HG03045 (cell line): ENCODE measurements around the gene CER1.
A peak's percentile ranks its signal among the peaks of the same experiment; 100 is the strongest.
"Not testable (repeated sequence)": the region's sequence is repeated elsewhere in the genome, so short reads cannot be mapped to it uniquely, and the experiment has no call there.

ENCODE experiments used
- ATAC-seq: cut with Tn5 transposase; IDR thresholded peaks from one replicate; pipeline ENCODE4 v1.9.1; 2021; ENCODE audit warnings: mild to moderate bottlenecking, moderate library complexity; ENCODE audit not compliant: unreplicated experiment

CER1 gene

DNA sequence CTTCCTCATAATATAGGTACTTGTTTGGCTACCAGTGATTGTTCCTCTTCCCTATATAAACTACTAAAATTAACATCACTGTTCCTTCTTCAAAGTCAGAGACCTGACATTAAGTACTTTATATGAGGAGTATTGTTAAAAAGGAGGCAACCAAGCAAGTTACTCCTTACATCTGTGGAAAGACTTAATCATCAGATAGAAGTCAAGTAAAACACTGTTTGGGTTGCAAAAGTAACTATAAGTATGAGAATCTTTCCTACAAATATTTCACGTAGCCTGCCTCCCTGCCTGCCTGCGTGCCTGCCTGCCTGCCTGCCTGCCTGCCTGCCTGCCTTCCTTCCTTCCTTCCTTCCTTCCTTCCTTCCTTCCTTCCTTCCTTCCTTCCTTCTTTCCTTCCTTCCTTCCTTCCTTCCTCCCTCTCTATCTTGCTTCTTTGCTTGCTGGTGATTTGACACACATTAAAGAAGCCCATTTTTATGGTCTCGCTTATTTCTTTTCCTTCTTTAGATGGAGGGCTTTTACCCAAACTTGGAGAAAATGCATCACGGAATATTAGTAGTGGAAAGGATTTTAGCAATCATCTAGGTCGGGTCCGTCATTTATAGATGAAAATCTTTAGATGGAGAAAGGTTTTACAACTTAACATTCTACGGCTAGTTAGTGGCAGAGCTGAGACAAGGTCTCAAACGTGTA lies 3.2 kb downstream of the CER1 start:
- no peak for ATAC-seq

DNA sequence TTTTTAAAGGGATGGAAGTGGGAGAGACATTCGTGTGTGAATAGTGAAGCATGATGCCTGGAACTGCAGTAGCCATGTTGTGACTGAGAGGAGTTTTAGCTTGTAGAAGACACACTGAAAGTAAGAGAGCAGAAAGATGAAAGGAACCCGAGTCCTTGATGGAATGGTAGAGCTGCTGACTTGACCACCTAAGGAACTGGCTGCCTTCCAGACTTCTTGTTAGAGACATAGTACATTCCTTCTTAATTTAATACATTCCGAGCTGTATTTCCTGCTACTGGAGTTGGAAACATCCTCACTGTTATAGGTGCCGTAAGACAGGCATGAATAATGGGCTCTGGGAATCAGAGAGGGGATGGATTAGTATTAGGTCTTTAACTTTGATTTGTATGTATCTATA lies 7.4 kb downstream of the CER1 start:
- ATAC-seq, result no peak

DNA sequence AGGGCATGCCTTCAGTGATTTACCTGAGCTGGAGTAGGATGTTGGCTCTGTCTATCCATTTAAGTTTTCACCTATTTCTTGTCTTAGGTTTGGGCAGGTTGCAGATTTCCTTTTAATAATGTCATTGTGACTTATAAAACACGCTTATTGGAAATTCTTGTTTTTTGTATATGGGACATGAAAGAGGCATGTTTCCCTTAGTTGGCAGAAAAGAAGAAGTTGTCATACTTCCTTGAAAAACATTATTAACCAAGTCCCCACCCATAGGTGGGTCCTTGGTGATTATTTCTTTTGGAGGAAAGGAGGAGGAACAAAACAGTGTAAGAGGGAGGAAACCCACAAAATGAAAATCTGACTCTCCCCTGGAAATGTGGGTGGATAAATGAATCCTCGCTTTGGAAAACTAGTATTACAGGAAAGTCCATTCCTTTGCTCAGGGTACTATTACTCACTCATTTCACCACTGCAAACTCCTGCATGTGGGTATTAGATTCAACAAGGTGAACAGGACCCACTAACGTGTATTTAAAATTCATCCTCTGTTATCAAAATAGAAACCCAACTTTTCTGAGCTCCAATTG lies 9.3 kb downstream of the CER1 start:
- no peak for ATAC-seq

DNA sequence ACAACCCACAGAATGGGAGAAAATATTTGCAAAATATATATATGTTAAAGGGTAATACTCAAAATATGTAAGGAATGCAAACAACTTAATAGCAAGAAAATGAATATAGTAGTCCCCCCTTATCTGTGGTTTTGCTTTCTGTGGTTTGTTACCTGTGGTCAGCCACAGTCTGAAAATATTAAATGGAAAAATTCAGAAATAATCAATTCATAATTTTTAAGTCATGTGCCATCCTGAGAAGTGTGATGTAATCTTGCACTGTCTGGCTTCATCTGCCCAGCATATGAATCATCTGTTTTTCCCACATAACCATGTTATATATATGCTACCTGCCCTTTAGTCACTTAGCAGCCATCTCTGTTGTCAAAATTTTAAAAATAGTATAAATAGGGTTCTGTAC lies 11.7 kb downstream of the CER1 start:
- ATAC-seq, result no peak

DNA sequence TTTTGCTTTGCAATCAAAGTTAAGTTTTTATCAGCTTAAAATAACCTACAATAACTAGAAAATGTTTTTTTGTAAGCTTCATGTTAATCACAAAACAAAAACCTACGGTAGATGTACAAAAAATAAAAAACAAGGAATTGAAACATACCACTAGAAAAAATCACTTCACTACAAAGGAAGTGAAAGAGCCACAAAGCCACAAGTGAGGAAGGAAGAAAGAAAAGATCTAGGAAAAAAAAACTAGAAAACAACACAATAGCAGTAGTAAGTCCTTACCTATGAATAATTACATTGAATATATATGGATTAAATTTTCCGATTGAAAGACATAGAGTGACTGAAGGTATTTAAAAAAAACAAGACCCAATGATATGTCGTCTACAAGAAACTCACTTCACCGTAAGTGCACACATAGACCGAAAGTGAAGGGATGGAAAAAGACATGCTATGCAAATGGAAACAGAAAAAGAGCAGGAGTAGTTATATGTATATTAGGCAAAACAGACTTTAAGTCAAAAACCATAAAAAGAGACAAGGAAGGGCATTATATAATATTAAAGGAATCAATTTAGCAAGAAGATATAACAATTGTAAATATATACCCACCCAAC lies 15.9 kb downstream of the CER1 start:
- no peak for ATAC-seq

- no peak for ATAC-seq
Measured at GRCh38 chr9:14705079-14705478, 17.5 kb downstream of the CER1 start.

GRCh38 chr9:14704281-14704680 lies 18.3 kb downstream of the CER1 start:
- ATAC-seq, result no peak

GRCh38 chr9:14702200-14702720 lies 20.3 kb downstream of the CER1 start:
- no peak for ATAC-seq

DNA sequence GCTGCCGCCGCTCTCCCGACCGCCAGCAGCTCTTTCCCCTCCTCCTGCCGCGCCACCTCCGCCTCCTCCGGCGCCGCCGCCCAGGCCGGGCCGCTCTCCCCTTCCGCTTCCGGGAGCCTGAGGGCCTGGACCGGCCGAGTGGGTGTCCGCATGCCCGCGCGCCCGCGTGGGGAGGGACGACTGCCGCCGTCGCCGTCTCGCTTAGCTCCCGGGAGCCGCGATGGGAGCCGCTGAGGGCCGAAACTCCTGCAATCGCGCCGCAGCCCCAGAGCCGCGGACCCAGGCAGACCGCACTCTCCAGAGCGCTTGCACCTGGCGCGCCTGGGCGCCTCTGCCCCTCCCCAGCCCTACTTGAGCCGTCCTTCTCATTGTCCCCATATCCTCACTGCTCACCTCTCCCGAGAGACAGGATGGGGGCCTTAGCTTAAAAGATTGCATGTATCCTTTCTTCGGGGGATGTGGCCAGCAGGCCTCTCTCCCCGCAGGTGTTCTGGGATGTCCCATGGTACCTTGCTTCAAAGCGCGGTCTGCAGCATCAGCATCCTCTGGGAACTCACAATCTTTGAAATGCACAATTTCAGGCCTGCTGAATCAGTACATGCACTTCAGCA lies 29.2 kb downstream of the CER1 start, which contains the start of gene ZDHHC21:
Gene ZDHHC21, minus strand, starts transcription at position 182 of the 611 bp plus-strand sequence. CDS start 19,092 bp downstream, outside the sequence.
- ATAC-seq, result peak; percentile 89

GRCh38 chr9:14692470-14693250 lies 29.9 kb downstream of the CER1 start:
- peak; percentile 50 for ATAC-seq

DNA sequence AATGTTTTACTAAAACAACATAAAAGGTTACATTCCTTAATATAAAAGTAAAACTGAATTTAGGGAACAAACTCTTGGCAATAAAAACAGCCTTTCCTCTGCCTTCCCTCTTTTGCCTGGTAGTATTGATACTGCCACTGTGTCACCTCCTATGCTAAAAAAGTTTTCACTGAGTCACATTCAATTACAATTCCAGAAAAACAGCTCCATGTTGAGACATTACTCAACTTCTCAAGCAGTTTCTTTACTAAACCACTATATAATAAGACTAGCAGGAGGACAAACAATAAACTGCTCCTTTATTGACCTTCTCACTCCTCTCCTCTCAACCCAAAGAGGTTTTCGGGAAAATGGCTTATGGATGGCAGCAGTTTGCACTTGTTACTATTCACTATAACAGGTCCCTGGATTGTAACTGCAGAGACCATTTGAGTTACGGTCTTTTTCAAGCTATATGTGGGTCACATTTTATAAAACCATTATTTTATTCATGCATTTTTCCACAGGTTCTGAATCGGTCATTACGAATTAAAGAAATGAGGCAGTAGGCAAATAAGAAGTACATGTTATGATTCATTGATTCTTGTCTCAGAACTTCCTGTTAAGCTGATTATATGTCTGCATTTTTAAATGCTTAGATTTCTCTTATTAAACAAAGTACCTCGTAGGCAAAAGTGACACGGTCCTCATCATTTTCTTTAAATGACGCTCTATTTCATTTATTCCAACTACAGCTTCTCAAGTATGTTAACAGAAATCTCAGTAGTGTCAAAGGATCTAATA lies 31.4 kb downstream of the CER1 start:
- ATAC-seq, result no peak

- no peak for ATAC-seq
Measured at GRCh38 chr9:14687042-14687719, 35.4 kb downstream of the CER1 start.

DNA sequence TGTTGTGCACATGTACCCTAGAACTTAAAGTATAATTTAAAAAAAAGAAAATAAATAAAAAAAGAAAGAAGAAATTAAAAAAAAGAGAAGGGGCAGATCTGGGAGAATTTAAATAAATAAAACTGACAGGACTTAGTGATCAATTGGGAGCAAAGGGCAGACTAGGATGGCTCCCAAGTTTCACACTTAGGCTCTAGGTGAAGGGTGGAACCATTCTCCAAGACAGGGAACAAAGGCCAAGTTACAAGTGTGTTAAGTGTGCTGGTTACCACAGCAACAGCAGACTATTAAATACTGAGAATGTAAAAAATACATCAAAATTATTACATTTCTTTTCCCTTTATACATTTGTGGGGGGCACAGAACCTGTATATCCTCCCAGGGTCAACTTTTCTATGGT lies 36.4 kb downstream of the CER1 start:
- no peak for ATAC-seq

DNA sequence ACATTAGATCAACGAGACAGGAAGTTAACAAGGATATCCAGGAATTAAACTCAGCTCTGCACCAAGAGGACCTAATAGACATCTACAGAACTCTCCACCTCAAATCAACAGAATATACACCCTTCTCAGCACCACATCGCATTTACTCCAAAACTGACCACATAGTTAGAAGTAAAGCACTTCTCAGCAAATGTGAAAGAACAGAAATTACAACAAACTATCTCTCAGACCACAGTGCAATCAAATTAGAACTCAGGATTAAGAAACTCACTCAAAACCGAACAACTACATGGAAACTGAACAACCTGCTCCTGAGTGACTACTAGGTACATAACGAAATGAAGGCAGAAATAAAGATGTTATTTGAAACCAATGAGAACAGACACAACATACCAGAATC lies 39.9 kb downstream of the CER1 start:
- not testable (repeated sequence) for ATAC-seq

DNA sequence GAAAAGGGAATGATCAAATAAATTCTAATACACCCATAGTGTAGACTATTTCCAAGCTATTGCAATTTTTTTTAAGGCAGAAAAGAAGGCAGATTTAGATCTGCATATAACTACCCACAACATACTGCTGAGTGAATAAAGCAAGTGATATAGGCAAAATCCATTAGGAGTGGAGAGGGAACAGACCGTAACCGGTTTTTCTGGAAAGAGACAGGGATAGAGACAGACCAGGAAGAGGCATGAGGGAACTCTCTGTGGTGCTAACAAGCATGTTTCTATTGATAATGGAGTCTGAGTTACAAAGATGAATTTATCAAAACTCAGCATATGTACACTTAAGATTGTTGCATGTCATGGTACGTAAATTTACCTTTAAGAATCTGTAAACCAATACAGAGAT lies 43.8 kb downstream of the CER1 start:
- ATAC-seq, result no peak

GRCh38 chr9:14677872-14678271 lies 44.7 kb downstream of the CER1 start:
- ATAC-seq, result no peak

DNA sequence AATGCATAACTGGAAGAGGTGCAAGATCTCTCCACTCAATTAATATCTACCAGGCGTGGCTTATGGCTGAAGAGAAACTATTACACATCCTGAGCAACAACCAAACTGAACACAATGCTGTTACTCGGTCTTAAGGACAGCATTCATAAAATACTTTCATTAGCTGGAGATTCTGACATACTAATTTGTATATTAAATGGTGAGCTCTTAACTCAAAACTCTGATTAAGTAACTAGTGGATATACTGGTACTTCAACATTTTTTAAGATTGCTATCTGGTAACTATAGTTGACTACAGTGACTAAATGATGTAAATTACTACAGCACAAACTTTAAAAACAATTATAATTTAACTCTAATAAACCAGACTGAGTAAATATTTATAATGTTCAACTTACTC lies 45.1 kb downstream of the CER1 start:
- no peak for ATAC-seq

DNA sequence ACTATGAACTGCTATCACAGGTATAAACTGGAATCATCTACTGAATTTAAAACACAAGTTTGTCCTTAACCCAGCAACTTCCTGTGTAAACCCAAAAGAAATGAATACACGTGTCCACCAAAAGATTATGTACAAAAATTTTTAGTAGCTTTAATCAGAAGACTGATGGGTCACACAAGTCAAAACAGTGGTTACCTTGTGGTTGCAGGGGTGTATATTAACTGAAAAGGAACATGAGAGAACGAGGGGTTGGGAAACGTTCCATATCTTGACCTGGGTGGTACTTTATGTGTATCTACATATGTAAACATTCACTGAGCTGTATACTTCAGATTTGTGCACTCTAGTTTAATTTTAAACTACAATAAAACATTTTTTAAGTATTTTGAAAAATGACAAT lies 47.9 kb downstream of the CER1 start:
- no peak for ATAC-seq

GRCh38 chr9:14671377-14671776 lies 51.2 kb downstream of the CER1 start:
- ATAC-seq, result no peak

- no peak for ATAC-seq
Measured at GRCh38 chr9:14670718-14671117, 51.8 kb downstream of the CER1 start.
